NCI-H524 (cell line): ENCODE measurements around the gene GPX6.
"Not testable (repeated sequence)": the region's sequence is repeated elsewhere in the genome, so short reads cannot be mapped to it uniquely, and the experiment has no call there.

Experiments
- DNase-seq, 2 experiments: peaks; one replicate each; lab custom pipeline; 2025; lab: John Stamatoyannopoulos, UW

Gene GPX6

GRCh38 chr6:28485482-28485881, 30.1 kb downstream of the GPX6 start:
- DNase-seq = no peak

GRCh38 chr6:28480253-28480932, 35.2 kb downstream of the GPX6 start:
- DNase-seq = no peak

GRCh38 chr6:28478518-28478917, 37.1 kb downstream of the GPX6 start:
- no peak for DNase-seq

- peak; percentile 38 to 85 for DNase-seq
Measured at GRCh38 chr6:28474441-28475219, 41.0 kb downstream of the GPX6 start.

- not testable (repeated sequence) for DNase-seq
Measured at GRCh38 chr6:28469153-28469745, 46.3 kb downstream of the GPX6 start.

GRCh38 chr6:28468056-28468455, 47.5 kb downstream of the GPX6 start:
- no peak for DNase-seq

GRCh38 chr6:28462401-28462800, 53.2 kb downstream of the GPX6 start:
- no peak for DNase-seq

GRCh38 chr6:28458568-28458967, 57.0 kb downstream of the GPX6 start:
- no peak for DNase-seq
